NCI-H82 treated with DMSO at 0.1 percent for 48 hours (cell line): Measurements from ENCODE around the gene LCMT1.
"Not testable (repeated sequence)": the region's sequence is repeated elsewhere in the genome, so short reads cannot be mapped to it uniquely, and the experiment has no call there.

Experiments used
- DNase-seq: peaks from one replicate; lab custom pipeline; 2025; ENCODE audit not compliant: unreplicated experiment; lab: John Stamatoyannopoulos, UW

LCMT1 gene

DNA sequence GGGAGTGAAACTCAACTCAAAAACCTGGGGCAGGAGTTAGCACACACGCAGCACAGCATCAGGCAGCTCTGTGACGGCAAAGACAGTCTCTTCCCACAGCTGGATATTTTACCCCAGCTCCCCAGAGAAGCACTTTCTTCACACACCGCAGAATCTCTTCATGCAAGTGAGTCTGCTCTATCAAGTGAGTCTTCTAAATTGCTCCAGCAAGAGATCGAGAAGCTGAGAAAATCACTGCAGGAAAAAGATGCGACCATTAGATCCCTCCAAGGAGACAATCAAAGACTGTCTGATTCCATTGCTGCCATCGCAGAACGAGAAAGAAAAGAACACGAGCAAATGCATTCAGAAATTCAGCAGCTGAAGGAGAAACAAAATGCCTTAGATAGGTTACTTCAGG, 16.9 kb upstream of the LCMT1 start:
- DNase-seq = no peak

DNA sequence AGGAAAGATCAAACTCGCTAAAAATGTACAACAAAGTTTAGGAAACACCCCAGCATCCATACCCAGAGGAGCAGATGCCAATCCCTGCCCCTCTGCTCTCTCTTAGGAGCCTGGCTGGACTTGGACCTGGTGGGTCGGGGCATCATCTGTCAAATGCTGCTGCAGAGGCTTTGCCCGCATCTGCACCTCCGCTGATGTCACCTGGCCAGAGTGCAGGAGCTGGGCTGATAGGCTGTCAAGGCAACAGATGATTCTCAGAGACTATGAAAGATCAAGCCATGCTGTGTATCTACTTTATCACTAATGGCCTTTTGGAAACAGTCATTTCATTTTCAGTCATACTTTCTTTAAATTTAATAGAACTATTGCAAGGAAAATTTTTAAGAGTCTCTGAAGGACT, 15.9 kb upstream of the LCMT1 start:
- DNase-seq = no peak

DNA sequence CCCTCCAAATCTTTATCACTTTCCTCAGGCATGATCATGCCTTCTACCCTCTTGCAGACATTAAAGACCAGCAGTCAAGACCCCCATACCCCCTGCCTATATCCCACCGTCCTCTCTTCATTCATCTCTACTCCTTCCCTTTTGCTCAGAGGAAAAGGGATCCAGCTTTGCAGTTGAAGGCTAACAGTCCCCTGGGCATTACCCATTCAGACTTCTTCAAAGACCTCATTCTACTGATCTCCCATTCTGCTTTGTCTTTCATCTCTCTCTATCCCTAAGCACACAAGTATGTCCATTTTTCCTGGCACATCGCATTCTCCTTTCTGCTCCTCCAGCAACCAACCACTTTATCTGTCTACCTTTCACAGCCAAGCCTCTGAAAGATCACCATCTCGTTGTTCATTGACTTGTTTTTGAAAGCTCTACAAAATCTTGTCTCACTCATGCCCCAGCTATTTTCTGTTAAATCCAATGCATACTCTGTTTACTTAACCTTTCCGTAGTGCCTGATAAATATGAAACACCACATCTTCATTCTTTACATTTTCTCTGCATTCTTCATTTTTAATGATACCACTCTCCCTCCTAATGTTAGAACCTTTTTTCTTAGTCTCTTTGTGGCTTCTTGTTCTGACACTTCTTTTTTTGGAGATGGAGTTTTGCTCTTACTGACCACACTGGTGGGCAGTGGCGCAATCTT, 14.1 kb upstream of the LCMT1 start:
- no peak for DNase-seq

DNA sequence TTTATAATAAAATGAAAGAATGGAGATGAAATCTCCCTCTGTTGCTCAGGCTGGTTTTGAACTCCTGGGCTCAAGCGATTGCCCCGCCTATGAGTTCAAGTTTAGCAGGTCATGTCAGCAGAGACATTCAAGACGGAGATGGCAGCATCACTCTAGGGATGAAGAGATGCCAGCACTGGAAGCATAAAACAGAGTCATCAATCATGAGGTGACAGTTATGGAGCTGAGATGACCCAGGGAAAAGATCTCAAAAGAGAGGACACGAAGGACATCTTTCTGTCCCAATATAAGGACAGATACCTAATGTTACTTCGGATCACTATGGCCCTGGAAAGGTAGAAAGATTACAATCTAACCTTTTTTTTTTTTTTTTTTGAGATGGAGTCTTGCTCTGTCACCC, 11.0 kb upstream of the LCMT1 start:
- no peak for DNase-seq

DNA sequence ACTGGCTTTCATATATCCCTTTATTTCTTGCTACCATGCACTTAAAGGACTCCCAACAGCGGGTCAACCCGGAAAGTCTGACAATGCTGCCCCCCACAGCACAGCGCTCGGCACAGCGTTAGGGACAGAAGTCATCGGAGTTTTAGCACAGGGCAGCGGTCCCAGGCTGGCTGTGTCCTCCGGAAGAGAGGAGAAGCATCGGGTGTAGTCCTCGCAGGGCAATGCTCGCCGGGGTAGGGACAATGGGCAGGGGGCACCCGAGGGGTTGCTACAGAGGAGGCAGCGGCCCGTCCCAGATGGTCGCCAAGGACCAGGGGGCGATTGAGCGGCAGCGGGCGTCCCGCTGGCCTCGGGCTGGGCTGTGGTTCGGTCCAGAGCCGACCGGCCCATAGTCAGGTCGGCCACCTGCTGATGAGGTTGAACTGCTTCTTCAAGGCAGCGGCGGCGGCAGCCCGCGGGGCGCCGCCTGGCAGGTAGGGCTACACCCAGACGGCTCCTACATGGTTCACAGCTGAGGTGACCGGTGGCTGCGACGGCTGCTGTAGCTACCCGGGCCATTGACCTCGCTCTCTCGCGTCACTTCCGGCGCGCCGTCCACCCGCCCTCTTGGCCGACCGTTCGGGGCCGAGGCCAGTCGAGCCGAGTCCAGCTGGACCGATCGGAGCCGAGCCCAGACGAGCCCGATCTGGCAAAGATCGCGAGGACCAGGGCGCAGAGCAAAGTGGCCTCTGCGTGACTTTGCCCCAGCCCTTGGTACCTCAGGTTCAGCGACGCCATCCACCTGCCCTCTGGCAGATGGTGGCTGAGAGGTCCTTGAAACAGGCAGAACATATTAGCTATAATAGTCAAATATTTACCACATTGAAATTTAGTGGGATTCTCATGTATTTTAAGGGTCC, 4.7 kb upstream of the LCMT1 start:
- peak; percentile 25 for DNase-seq

DNA sequence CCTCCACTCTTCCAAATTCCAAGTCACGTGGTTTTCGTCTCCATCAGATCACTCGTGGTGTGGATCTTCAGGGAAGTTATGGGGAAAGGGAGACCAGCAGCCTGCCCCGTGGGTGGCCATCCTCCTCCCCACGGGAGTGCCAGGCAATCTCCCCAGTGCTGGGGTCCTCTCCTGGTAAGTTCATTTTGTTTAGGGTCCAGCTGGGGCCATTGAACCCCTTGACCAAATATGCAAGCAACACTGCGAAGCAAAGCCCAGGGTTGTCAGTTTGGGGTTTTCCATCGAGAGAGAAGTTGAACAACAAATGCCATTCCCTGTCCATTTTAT, 4.1 kb upstream of the LCMT1 start:
- DNase-seq = no peak

DNA sequence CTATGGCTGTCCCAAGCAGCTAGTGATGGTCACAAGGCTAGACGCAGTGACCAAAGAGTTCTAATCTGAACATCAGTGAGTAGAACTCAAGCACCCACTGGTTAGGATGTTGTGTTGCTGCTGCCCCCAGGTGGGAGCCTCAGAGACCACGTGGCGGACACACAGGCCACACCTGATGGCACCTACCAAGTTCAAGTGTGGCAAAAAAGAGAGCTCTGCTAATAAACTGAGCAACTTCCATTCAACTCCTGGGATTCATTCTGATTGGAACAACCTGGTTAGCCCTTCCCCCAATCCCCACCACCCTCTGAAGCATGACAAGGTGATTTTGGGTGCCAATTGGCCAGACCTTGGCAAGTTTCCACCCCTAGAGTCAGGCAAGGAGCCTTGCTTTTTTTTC, 3.5 kb upstream of the LCMT1 start:
- peak; percentile 1 for DNase-seq

DNA sequence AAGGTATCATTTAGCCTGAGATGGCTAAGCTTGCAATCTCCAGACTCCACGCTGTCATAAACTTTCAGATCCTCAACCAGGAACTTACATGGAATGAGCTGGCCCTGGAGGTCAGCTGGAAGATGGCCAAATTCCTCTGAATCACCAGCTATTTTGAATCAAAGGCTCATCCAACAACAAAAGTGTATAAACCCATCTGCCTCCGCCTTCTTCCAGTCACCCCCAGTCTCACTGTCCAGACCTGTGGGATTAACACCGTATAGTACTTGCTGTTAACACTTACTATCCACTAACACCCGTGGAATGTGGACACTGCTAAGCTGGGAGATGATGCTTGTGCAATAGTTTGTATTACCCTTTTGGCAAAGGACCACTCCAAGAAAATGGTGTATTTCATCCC, 1.9 kb upstream of the LCMT1 start:
- DNase-seq = no peak

DNA sequence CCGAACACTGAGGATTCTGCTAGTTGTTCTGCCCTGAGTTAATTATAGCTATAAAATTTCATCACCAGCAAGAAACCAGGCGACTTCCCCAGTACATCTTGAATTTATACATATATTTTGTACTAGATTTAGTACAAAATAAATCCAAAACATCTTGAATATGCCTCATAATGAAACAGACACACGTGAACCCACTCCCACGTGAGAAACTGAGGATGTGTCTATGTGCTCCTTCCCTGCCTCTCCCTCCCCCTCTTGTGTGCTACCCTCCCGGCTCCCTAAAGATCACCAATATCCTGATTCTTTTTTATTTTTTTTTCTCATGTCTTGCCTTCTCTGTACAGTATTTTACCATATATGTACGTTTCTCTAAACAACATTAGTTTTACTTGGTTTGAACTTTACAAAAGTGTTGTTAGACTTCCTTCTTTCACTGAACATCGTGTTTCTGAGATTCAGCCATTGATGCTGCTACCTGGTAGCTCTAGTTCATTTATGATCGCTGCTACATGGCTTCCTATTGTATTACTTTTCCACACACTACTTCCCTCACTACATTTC, 1.1 kb upstream of the LCMT1 start:
- DNase-seq = no peak

DNA sequence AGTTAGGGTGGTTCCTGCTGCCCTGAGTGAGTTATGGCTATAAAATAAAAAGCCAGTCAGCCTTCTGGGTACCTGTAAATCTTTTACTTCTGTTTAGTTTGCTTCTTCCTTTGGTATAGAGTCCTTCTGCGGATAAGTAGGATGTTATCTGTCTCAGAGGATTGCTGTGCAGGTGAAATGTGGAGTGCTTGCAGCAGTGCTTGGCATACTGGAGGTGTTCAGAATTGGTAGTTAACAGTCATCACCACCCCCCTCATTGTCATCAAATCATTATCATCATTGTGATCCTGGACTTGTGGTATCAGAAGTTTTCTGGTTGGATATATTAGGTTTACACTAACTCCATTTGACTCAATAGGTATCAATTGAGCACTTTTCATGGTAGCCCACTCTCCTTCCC, 2.6 kb downstream of the LCMT1 start:
- no peak for DNase-seq

DNA sequence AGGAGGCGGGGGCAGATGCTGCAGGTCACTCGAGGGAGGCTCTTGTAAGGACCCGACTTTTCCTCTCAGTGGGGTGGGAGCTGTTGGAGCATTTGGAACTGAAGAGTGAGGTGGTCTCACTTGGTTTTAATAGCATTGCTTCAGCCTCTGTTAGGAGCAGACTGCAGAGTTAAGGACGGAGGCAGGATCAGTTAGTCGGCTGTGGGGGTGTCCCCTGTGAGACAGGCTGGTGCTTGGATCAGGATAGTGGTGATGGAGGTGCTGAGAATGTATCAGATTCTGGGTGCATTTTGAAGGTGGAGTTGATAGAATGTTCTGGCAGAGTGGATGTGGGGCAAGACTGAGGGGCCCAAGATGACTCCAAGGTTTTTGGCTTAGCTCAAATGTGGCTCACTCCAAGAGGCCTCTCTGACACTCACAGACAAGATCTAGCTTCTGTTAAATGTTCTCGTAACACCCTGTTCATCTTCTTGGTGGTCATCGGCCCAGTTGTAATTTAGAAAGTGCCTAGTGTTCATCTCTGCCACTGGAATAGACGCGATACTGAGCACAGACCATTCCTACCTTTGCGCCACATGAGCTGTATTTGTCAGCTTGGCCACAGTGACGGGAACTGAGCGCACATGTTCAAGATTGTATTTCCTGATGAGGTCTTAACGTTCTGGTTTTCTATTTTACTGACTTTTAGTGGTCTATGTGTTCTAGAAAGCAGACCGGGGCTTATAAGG, 7.5 kb downstream of the LCMT1 start:
- no peak for DNase-seq

DNA sequence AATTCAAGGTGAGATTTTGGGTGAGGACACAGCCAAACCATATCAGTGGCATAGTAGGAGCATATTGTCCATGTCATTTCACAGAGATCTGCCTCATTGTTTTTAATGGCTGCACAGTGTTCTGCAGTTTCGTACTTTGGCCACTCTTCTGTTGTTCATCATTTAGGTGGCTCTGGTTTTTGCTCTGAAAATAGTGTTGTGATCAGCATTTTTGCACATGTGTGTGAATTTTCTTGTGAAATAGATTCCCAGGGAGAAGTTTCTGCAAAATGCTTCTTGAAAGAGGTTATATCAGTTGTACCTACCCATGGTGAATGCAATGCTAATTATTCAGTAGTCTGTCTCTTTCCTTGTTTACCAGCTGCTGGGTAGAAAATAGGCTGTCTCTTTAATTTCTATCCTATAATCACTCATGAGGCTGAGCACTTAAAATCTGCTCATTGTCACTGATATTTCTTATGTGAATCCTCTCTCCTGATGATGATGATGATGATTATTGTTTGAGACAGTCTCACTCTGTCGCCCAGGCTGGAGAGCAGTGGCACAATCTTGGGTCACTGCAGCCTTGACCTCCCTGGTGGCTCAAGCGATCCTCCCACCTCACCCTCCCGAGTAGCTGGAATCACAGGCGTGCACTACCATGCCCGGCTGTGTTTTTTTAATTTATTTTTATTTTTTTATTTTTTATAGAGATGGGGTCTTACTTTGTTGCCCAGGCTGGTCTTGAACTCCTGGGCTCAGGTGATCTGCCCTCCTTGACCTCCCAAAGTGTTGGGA, 10.5 kb downstream of the LCMT1 start:
- no peak for DNase-seq

DNA sequence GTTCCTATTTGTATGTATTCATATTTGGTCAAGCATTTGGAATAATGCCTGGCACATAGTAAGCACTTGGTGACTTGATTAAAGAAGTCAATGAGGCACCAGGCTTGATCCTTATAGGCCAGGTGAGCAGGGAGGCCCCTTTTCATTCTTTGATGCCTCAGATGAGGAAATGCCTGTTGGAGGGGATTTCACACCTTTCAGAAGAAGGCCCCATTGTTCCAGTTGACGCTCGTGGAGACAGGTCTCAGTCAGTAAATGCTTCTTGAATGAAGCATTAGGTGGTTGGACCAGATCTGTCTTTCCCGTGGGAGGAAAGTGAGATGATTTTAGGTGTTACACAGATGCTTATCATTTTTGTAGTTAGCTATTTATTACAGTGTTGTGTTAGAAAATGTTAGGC, 13.0 kb downstream of the LCMT1 start:
- no peak for DNase-seq

DNA sequence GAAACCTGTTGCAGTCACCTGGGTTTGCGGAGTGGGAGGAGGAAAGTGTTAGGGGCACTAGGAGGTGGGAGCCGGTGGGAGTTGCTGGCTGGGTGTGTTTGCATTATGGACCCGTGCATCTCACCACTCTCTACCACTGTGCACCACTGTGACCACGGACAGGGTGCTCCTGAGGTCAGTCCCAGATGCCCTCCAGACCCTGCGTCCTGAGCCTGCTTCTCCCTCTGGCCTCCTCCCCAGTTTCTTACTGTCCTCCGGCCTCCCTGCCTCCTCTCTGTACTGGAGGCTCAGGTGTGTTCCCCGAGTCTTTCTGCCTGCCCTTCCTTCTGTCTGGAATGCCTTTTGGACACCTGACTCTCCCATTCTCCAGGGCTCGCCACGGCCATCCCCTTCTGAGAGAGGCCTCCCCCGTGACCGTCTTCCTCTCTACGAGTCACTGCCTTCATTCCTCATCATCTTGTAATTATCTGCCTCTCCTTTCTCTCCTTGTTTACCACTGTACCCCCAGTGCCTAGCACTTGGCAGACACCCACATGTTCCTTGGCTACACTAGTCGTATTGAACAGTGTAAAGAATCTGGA, 14.6 kb downstream of the LCMT1 start:
- not testable (repeated sequence) for DNase-seq

DNA sequence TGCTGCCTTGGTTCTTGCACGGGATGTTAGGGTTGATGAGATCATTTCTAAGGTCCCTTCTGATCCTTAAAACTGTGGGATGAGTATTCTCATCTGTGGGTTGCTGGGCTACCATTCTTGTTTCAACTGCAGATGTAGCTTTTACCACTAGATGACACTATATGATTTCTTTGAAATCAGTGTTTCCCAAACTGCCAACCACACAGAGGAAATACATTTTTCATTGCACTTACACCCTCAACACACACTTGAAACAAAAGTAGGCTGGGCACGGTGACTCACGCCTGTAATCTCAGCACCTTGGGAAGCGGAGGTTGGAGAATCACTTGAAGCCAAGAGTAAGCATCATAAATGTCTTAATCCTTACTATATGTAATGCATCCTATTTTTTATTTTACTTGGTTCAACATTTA, 15.3 kb downstream of the LCMT1 start:
- no peak for DNase-seq

DNA sequence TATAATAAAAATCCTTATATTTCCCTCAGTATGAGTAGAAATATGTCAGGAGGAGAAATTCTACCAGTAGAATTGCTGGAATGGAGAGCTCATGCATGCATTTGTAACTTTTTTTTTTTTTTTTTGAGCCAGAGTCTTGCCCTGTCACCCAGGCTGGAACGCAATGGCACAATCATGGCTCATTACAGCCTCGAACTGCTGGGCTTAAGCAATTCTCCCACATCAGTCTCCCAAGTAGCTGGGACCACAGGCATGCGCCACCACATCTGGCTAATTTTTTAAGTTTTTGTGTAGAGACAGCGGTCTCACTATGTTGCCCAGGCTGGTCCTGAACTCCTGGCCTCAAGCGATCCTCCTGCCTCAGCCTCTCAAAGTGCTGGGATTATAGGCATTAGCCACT, 21.2 kb downstream of the LCMT1 start:
- not testable (repeated sequence) for DNase-seq

DNA sequence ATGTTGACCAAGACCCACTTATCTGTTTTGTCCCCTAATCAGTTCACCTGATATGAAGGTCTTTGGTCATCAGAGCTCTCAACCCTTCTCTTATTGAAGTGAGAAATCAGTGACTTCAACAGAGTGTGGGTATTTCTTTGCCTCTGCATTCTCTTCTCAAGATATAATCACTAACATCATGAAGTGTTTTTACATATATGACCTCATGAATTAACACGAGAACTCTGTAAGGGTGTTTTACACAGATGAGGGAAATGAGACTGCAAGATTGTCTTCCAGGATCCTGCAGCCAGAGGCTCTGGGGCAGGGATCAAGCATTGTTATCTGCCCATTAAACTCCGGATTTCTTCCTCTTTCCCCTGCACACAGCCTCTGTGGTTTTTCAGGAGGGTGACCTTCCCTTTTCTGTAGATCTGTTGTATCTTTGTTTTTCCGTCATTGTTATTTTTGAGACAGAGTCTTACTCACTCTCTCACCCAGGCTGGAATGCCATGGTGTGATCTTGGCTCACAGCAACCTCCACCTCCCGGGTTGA, 22.7 kb downstream of the LCMT1 start:
- no peak for DNase-seq

DNA sequence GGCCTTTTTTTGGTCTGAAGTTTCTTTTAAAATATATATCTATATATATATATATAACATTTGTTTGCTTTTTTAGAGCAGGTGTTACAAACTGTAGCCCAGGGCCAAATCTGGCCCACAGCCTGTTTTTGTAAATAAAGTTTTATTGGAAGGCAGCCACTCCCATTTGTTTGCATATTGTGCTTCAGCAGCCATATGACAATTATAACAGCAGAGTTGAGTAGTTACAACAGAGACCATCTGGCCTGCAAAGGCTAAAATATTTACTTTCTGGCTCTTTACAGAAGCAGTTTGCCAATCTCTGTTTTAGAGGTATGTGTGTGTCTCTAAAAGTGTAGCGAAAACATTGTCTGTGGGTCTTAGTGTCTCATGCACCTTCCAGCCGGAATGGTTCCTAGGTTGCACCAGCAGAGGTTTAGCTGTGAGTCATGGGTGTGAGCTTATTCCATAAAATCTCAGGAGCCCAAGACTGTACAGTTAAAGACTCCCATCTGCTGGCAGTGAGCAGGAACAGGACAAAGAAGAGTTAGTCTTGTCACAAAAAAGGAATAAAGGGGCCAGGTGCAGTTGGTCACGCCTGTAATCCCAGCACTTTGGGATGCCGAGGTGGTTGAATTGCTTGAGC, 23.8 kb downstream of the LCMT1 start:
- DNase-seq = no peak

DNA sequence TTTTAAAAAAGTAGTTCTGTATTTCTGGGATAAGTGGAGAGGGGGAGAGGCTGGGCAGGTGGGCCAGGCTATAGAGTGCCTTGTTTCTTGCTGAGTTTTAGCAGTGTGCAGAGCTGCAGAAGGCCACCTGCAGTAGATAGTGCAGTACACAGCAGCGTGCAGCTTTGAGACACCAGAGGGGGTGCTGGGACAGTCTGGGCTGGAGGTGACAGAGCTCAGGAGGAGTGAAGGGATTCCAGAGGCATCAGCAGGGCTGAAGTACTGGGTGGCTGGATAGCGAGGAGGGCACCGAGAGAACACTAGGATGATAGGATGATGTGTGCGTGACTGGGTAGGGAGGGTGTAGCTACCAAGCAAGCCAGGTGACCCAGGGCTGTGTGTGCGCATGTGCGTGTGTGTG, 26.6 kb downstream of the LCMT1 start:
- no peak for DNase-seq

DNA sequence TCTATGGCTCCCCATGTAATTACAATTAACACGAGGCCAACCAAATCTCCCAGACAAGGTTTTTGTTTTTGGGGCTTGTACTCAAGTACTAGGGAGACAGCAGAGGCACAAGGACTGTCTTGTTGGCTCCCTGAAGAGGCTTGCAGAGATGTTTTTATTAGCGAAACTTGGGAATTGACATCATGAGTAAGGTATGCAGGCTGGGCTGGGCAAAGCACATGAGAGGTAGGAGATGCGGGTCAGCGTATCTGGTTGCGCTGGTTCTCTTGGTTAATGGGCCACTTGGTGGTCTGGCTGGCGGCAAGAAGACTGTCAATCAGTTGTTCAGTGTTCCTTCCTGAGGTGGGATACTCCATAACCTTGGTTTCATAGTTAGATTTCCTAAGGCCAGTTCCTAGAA, 28.9 kb downstream of the LCMT1 start:
- DNase-seq = no peak
